Measurements from ENCODE around the gene RNLS.

RNLS gene

GRCh38 chr10:88546497-88546896 lies 36.6 kb downstream of the RNLS start:
- DNase-seq = no peak

GRCh38 chr10:88545359-88545758 lies 37.8 kb downstream of the RNLS start:
- no peak for DNase-seq

- DNase-seq = no peak
These were observed 38.8 kb downstream of the RNLS start for GRCh38 chr10:88544140-88544870.

- no peak for DNase-seq
These were observed 40.6 kb downstream of the RNLS start for GRCh38 chr10:88542522-88542921.

- no peak for DNase-seq
These were observed 41.9 kb downstream of the RNLS start for GRCh38 chr10:88541116-88541626.

GRCh38 chr10:88540351-88540750 lies 42.8 kb downstream of the RNLS start:
- DNase-seq = no peak

- DNase-seq = no peak
These were observed 45.1 kb downstream of the RNLS start for GRCh38 chr10:88538048-88538447.

GRCh38 chr10:88537322-88537721 lies 45.8 kb downstream of the RNLS start:
- no peak for DNase-seq

- no peak for DNase-seq
These were observed 46.7 kb downstream of the RNLS start for GRCh38 chr10:88536437-88536836.

GRCh38 chr10:88534072-88534665 lies 48.9 kb downstream of the RNLS start:
- DNase-seq = no peak

GRCh38 chr10:88531392-88532052 lies 51.6 kb downstream of the RNLS start:
- no peak for DNase-seq

- DNase-seq = no peak
These were observed 52.3 kb downstream of the RNLS start for GRCh38 chr10:88530629-88531391.

- no peak for DNase-seq
These were observed 53.0 kb downstream of the RNLS start for GRCh38 chr10:88530093-88530492.

GRCh38 chr10:88528806-88529570 lies 54.1 kb downstream of the RNLS start:
- no peak for DNase-seq

GRCh38 chr10:88528201-88528600 lies 54.9 kb downstream of the RNLS start:
- DNase-seq = no peak

- DNase-seq = no peak
These were observed 55.9 kb downstream of the RNLS start for GRCh38 chr10:88527245-88527644.

- no peak for DNase-seq
These were observed 56.5 kb downstream of the RNLS start for GRCh38 chr10:88526501-88527105.

- DNase-seq = no peak
These were observed 57.6 kb downstream of the RNLS start for GRCh38 chr10:88525371-88526069.

- no peak for DNase-seq
These were observed 59.2 kb downstream of the RNLS start for GRCh38 chr10:88523739-88524400.

GRCh38 chr10:88522715-88523114 lies 60.4 kb downstream of the RNLS start:
- no peak for DNase-seq

- no peak for DNase-seq
These were observed 61.3 kb downstream of the RNLS start for GRCh38 chr10:88521791-88522190.
